Measurements from ENCODE around the gene ITGAD.

The ITGAD gene

DNA sequence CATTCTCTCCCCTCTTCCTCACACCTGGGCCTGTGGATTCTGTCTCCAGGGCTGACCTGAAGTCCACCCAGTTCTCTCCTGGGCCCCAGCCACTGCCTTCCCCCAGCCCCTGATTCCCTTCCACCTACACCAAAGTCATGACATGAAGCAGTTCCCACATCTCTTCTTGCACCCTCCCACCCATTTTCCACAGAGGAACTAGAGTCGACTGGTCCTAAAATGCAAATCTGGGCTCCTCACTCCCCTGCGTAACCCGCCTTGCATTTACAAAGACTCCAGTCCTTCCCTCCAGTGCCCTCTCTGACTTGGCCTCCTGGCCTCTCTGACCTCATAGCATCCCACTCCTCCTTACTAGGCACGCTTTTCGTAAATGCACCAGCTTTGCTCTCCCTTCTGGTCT is 20.2 kb downstream of the ITGAD start:
- no peak for TF ChIP-seq ZBTB7A (IDR thresholded peaks at IDR 0.05; ENCODE audit: low read depth)
- no peak for TF ChIP-seq FOXM1 (IDR thresholded peaks at IDR 0.05; ENCODE audit: borderline replicate concordance, low read depth)
- no peak for TF ChIP-seq CREB1 (IDR thresholded peaks at IDR 0.05; ENCODE audit: low read depth)
- TF ChIP-seq, protein P1, sequence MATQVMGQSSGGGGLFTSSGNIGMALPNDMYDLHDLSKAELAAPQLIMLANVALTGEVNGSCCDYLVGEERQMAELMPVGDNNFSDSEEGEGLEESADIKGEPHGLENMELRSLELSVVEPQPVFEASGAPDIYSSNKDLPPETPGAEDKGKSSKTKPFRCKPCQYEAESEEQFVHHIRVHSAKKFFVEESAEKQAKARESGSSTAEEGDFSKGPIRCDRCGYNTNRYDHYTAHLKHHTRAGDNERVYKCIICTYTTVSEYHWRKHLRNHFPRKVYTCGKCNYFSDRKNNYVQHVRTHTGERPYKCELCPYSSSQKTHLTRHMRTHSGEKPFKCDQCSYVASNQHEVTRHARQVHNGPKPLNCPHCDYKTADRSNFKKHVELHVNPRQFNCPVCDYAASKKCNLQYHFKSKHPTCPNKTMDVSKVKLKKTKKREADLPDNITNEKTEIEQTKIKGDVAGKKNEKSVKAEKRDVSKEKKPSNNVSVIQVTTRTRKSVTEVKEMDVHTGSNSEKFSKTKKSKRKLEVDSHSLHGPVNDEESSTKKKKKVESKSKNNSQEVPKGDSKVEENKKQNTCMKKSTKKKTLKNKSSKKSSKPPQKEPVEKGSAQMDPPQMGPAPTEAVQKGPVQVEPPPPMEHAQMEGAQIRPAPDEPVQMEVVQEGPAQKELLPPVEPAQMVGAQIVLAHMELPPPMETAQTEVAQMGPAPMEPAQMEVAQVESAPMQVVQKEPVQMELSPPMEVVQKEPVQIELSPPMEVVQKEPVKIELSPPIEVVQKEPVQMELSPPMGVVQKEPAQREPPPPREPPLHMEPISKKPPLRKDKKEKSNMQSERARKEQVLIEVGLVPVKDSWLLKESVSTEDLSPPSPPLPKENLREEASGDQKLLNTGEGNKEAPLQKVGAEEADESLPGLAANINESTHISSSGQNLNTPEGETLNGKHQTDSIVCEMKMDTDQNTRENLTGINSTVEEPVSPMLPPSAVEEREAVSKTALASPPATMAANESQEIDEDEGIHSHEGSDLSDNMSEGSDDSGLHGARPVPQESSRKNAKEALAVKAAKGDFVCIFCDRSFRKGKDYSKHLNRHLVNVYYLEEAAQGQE (IDR thresholded peaks at IDR 0.05; ENCODE audit: low read depth): no peak
- TF ChIP-seq CEBPB (IDR thresholded peaks at IDR 0.05): no peak
- TF ChIP-seq TCF12 (IDR thresholded peaks at IDR 0.05; ENCODE audit: low read depth): no peak
- no peak for TF ChIP-seq TAF1 (IDR thresholded peaks at IDR 0.05; ENCODE audit: low read depth)
- TF ChIP-seq EP300 (IDR thresholded peaks at IDR 0.05; ENCODE audit: borderline replicate concordance): no peak
- TF ChIP-seq TEAD4 (IDR thresholded peaks at IDR 0.05): no peak
- no peak for TF ChIP-seq RAD21 (IDR thresholded peaks at IDR 0.05; ENCODE audit: low read depth)
- TF ChIP-seq NFIC (IDR thresholded peaks at IDR 0.05): no peak
- TF ChIP-seq EGR1 (IDR thresholded peaks at IDR 0.05): no peak
- TF ChIP-seq YY1 (IDR thresholded peaks at IDR 0.05; ENCODE audit: low read depth): no peak
- TF ChIP-seq, protein P2, sequence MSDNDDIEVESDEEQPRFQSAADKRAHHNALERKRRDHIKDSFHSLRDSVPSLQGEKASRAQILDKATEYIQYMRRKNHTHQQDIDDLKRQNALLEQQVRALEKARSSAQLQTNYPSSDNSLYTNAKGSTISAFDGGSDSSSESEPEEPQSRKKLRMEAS (IDR thresholded peaks at IDR 0.05): no peak
- TF ChIP-seq, protein P3, sequence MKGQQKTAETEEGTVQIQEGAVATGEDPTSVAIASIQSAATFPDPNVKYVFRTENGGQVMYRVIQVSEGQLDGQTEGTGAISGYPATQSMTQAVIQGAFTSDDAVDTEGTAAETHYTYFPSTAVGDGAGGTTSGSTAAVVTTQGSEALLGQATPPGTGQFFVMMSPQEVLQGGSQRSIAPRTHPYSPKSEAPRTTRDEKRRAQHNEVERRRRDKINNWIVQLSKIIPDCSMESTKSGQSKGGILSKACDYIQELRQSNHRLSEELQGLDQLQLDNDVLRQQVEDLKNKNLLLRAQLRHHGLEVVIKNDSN (IDR thresholded peaks at IDR 0.05): no peak

DNA sequence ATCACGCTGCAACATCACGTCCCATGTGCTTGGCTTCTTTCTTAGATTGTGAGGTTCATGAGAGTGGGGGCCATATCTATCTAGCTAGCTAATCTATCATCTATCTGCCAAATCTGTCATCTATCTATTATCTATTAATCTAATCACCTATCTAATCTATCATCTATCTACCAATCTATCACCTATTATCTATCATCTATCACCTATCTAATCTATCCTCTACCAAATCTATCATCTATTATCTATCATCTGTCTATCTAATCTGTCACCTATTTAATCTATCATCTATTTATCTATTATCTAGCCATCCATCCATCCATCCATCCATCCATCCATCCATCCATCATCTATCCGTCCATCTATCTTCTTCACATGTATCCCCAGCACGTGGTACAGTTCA is 20.8 kb downstream of the ITGAD start:
- TF ChIP-seq CREB1 (IDR thresholded peaks at IDR 0.05; ENCODE audit: low read depth): no peak
- no peak for TF ChIP-seq FOXM1 (IDR thresholded peaks at IDR 0.05; ENCODE audit: borderline replicate concordance, low read depth)
- TF ChIP-seq, protein P3 (IDR thresholded peaks at IDR 0.05): no peak
- TF ChIP-seq TEAD4 (IDR thresholded peaks at IDR 0.05): no peak
- TF ChIP-seq EP300 (IDR thresholded peaks at IDR 0.05; ENCODE audit: borderline replicate concordance): no peak
- TF ChIP-seq, protein P2 (IDR thresholded peaks at IDR 0.05): no peak
- no peak for TF ChIP-seq CEBPB (IDR thresholded peaks at IDR 0.05)

DNA sequence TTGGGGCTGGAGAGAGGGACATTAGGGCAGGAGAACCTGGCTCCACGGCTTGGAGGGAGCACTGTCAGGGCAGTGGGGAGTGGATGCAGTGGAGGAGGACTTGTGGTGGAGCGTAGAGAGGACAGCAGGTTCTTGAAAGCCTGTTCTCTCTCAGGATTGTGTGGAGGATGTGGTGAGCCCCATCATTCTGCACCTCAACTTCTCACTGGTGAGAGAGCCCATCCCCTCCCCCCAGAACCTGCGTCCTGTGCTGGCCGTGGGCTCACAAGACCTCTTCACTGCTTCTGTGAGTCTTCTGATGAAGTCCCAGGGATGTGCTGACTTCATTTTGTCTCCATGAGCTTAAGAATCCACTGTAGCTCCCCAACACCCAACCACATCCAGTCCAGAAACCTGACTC is 21.6 kb downstream of the ITGAD start:
- TF ChIP-seq, protein P3 (IDR thresholded peaks at IDR 0.05): no peak
- TF ChIP-seq TAF1 (IDR thresholded peaks at IDR 0.05; ENCODE audit: low read depth): no peak
- no peak for TF ChIP-seq NFIC (IDR thresholded peaks at IDR 0.05)
- no peak for TF ChIP-seq FOXM1 (IDR thresholded peaks at IDR 0.05; ENCODE audit: borderline replicate concordance, low read depth)
- TF ChIP-seq EGR1 (IDR thresholded peaks at IDR 0.05): no peak
- TF ChIP-seq, protein P1 (IDR thresholded peaks at IDR 0.05; ENCODE audit: low read depth): no peak
- TF ChIP-seq ZBTB7A (IDR thresholded peaks at IDR 0.05; ENCODE audit: low read depth): no peak
- no peak for TF ChIP-seq CREB1 (IDR thresholded peaks at IDR 0.05; ENCODE audit: low read depth)
- no peak for TF ChIP-seq CEBPB (IDR thresholded peaks at IDR 0.05)
- no peak for TF ChIP-seq TEAD4 (IDR thresholded peaks at IDR 0.05)
- TF ChIP-seq, protein P2 (IDR thresholded peaks at IDR 0.05): no peak
- no peak for TF ChIP-seq YY1 (IDR thresholded peaks at IDR 0.05; ENCODE audit: low read depth)
- TF ChIP-seq RAD21 (IDR thresholded peaks at IDR 0.05; ENCODE audit: low read depth): no peak
- TF ChIP-seq EP300 (IDR thresholded peaks at IDR 0.05; ENCODE audit: borderline replicate concordance): no peak
- TF ChIP-seq TCF12 (IDR thresholded peaks at IDR 0.05; ENCODE audit: low read depth): no peak

DNA sequence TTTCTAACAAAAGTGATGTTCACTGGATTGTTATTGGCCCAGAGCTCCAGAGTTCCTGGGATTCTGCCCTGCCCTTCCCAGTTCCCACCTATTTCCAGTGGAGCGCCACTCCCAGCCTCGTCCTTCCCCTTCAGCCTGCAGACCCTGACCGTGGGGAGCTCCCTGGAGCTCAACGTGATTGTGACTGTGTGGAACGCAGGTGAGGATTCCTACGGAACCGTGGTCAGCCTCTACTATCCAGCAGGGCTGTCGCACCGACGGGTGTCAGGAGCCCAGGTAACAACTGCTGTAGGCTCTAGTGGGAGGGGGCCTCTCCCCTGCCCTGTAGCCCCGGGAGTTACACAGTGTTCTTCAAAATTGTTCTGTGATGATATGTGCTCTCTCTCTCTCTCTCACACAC is 23.2 kb downstream of the ITGAD start:
- TF ChIP-seq, protein P2 (IDR thresholded peaks at IDR 0.05): no peak
- no peak for TF ChIP-seq CEBPB (IDR thresholded peaks at IDR 0.05)
- TF ChIP-seq TEAD4 (IDR thresholded peaks at IDR 0.05): no peak

DNA sequence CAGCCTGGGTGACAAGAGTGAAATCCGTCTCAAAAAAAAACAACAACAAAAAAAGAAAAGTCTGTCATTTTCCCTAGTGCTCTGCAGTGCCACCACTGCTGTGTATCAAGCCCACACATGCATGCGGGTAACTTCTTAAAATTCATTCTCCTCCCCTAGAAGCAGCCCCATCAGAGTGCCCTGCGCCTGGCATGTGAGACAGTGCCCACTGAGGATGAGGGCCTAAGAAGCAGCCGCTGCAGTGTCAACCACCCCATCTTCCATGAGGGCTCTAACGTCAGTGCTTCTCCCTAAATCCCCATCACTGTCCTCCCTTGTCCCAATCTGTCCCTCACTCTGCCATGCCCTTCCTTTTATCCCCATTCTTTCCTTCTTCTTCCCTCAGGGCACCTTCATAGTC is 24.8 kb downstream of the ITGAD start:
- TF ChIP-seq FOXM1 (IDR thresholded peaks at IDR 0.05; ENCODE audit: borderline replicate concordance, low read depth): no peak
- TF ChIP-seq NFIC (IDR thresholded peaks at IDR 0.05): no peak
- TF ChIP-seq CREB1 (IDR thresholded peaks at IDR 0.05; ENCODE audit: low read depth): no peak
- TF ChIP-seq TCF12 (IDR thresholded peaks at IDR 0.05; ENCODE audit: low read depth): no peak
- TF ChIP-seq, protein P1 (IDR thresholded peaks at IDR 0.05; ENCODE audit: low read depth): no peak
- TF ChIP-seq, protein P3 (IDR thresholded peaks at IDR 0.05): no peak
- TF ChIP-seq, protein P2 (IDR thresholded peaks at IDR 0.05): no peak
- no peak for TF ChIP-seq EGR1 (IDR thresholded peaks at IDR 0.05)
- no peak for TF ChIP-seq EP300 (IDR thresholded peaks at IDR 0.05; ENCODE audit: borderline replicate concordance)
- TF ChIP-seq CEBPB (IDR thresholded peaks at IDR 0.05): no peak
- no peak for TF ChIP-seq RAD21 (IDR thresholded peaks at IDR 0.05; ENCODE audit: low read depth)
- TF ChIP-seq TEAD4 (IDR thresholded peaks at IDR 0.05): no peak
- no peak for TF ChIP-seq ZBTB7A (IDR thresholded peaks at IDR 0.05; ENCODE audit: low read depth)
- no peak for TF ChIP-seq TAF1 (IDR thresholded peaks at IDR 0.05; ENCODE audit: low read depth)
- TF ChIP-seq YY1 (IDR thresholded peaks at IDR 0.05; ENCODE audit: low read depth): no peak

Measured in Ishikawa (cell line).